ENCODE results near the gene RNU1-3.

DNA sequence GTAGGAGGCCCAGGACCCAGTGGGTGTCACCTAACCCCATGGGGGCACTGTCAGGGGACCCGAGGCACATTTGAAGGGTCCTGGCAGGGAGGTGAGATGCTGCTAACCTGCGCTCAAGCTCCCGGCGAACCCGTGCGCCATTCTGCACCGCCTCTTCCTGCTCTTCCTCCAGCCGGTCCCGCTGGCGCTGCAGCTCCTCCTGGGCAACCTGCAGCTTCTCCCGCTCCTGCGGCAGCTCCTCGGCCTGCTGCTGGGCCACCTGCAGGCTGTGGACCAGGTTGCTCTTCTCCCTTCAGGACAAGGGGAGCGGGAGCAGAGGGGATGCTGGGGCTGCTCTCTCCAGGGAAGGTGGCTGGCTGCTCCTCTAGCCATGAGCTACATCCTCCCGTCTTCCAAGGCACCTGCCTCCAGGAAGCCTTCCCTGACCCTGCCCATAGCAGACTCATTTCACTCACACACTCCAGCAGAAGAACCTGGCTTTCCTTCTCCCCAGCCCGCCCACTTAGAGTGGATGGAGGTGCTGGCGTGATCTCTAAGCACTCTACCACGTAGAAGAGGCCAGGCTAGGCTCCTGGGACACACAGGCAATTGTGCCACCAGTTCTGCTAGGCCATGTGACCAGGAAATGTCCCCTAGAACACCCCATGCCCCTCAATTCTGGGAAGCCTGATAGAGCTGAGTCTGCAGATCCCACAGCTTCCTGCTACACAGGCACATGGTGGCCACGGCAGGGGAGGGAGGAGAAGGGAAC, 38.2 kb downstream of the RNU1-3 start:
- TF ChIP-seq, protein P1, sequence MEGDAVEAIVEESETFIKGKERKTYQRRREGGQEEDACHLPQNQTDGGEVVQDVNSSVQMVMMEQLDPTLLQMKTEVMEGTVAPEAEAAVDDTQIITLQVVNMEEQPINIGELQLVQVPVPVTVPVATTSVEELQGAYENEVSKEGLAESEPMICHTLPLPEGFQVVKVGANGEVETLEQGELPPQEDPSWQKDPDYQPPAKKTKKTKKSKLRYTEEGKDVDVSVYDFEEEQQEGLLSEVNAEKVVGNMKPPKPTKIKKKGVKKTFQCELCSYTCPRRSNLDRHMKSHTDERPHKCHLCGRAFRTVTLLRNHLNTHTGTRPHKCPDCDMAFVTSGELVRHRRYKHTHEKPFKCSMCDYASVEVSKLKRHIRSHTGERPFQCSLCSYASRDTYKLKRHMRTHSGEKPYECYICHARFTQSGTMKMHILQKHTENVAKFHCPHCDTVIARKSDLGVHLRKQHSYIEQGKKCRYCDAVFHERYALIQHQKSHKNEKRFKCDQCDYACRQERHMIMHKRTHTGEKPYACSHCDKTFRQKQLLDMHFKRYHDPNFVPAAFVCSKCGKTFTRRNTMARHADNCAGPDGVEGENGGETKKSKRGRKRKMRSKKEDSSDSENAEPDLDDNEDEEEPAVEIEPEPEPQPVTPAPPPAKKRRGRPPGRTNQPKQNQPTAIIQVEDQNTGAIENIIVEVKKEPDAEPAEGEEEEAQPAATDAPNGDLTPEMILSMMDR (IDR thresholded peaks at IDR 0.05) = no peak
- TF ChIP-seq POLR2A (IDR thresholded peaks at IDR 0.05) = no peak

Data from lower leg skin (tissue), 3 donors.